NK-92 treated with Interleukin-12 subunit alpha and Interleukin-12 subunit beta, amount 100 ng/mL, for 24 hours (cell line): Measurements from ENCODE around the gene NEU4.
"Not testable (repeated sequence)": the region's sequence is repeated elsewhere in the genome, so short reads cannot be mapped to it uniquely, and the experiment has no call there.

Experiments
- DNase-seq: peaks from one replicate; lab custom pipeline; 2025; lab: John Stamatoyannopoulos, UW

The NEU4 gene

DNA sequence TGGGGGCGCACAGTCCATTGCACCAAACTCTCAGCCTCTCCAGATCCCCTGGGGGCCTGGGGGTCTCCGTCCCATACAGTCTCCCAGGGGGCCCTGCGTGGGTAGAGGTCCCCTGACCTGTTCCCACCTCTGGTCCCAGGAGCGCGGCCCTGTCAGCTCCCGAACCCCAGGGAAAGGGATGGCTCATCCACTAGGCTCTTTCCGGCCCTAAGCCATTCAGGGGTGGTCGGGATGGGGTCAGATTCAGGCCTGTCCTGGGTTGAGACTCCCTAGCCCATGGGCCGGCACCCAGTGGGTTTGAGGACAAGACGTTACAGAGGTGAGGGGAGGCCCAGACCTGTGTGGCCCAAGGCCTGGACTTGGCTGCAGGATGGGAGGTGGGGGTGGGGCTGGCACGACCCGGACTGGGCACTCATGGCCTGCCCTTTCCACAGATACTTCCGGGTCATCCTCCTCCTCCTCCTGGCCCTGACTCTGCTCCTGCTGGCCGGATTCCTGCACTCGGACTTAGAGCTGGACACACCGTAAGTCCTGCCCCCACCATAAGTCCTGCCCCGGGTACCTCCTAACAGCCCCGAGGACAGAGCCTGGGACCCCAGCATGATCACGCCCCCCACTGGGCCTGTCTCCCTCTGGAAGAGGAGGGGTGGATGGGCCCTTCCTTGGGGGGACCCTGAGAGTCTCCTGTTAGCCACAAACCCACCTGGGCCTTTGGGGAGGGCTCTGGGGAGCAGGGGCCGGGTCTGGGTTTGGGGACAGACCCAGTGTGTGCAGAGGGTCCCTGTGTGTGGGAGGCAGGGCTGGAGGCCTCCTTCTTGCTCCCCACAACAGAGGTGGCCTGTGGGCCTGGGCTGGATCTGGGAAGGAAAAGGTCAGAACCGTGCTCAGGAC is 10.1 kb upstream of the NEU4 start:
- DNase-seq, result no peak

DNA sequence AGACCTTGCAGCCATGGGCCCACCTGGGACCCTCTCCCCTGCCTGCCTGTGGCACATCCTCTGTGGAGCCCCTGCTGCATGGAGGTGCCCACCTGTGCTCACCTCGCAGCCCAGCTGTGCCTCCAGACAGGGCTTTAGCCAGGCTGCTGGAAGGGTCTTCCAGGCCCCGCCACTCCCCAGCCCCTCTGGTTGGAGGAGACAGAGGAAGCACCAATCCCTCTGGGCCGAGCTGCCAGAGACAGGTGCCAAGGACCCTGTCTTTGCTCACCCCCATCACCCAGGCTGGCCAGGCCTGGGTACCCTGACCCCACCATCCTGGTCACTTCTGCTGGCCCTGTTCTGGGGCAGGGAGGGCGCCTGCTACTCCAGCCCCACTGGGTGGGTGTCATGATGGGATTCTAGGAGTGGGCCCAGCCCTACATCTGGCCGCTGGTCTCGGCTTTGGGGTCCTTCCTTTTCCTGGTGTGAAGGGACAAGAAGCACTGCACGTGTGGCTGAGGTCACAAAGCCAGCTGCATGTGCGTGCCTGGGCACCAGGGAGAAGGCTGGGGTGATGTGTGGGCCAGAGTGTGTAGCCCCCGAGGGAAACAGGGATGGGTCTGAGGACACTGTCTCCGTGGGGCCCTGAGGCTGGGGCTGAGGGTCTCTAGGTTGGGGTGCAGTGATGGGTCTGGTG is 9.3 kb upstream of the NEU4 start:
- no peak for DNase-seq

DNA sequence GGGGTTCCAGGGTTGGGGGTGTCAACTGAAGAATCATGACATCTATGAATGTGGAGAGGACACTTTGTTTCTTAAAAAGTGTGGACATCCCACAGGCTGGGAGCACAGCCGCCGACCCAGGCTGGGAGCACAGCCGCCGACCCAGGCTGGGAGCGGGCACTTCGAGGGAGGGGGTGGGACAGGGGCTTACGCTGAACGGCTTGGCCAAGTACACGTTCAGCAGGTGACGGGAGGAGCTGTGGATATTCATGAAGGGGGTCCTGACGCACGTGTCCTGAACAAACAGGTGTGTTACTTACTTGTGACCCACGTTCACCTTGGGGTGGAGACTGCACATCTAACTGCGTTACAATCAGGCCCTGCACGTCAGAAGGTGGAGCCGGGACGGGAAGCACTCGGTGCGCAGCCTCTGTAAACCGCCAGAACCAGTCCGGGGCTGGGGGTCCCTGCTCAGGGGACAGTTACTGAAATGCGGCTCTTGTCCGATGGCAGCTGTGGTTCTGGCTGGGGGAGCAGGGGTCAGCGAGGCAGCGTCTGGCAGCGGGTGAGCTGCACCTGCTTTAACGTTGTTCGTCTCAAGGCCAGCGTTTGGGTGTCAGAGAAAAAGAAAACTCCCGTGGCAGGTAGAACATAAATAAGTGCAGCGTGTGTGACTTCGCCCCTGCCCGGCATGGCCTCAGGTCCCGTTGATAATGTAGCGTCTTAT is 8.6 kb upstream of the NEU4 start:
- DNase-seq, result not testable (repeated sequence)

DNA sequence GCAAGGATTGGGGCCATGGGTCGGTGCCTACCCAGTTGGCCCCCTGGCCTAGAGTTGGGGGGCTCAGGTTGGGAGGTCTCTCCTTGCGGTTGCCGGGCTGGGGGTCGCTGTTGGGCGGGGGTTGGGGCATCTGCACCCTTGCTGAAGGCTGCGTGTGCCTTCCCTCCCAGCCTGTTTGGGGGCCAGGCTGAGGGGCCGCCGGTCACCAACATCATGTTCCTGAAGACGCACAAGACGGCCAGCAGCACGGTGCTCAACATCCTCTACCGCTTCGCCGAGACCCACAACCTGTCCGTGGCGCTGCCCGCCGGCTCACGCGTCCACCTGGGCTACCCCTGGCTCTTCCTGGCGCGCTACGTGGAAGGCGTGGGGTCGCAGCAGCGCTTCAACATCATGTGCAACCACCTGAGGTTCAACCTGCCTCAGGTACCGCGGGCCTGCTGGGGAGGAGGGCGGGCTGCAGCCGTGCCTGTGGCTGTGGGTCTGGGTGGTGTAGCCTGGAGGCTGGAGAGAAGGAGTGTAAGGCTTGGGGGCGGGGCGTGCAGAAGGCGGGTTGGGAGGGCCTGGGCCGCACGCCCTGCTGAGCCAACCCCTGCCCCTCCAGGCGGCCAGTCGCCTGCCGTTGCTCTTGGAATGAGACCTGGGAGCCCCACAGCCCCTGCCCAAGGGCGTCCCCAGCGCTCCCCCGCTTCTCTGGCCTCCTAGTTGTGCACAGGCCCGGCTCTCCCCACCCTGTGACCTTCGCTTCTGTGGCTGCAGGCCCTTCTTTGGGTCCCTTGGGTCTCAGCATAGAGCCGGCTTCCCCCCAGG is 7.2 kb upstream of the NEU4 start:
- DNase-seq, result no peak

DNA sequence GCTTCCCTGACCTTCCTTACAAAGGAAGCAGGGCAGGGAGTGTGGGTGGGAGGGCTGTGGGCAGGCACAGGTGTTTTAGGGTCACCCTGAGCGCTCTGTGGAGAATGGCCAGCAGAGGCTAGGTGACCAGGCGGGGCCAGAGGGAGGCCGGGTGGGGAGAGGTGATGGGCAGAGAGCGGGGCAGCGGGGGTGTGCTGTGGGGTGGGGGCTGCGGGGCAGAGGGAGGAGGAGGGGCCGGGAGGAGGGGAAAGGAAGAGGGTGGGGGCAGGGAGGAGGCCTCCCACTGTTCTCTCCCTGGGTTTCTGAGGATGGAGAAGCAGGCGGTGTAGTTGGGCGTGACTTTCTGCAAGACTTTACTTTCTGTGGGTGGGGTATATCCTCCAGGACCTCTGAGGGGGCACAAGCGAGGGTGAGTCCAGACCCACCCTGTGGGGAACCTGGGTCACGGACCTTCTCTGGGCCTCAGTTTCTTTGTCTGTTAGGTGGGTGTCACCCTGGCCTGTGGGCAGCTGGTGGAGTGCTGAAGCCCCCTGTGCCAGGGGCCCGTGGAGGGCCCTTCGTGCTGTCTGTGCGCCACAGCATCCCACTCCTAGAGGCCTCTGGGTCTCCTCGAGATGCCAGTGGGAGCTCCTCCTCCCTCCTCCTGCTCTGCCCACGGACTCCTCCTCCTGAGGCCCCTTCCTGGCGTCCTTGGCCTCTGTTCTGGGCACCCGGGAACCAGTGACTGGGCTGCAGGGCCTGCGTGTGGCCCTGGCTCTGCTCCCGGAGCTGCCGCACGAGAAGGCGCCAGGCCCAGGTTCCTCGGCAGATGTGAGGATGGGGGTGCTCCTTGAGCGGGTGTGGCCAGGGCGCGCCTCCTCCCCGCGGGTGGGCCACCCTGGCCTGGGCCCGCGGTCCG is 6.3 kb upstream of the NEU4 start:
- no peak for DNase-seq

DNA sequence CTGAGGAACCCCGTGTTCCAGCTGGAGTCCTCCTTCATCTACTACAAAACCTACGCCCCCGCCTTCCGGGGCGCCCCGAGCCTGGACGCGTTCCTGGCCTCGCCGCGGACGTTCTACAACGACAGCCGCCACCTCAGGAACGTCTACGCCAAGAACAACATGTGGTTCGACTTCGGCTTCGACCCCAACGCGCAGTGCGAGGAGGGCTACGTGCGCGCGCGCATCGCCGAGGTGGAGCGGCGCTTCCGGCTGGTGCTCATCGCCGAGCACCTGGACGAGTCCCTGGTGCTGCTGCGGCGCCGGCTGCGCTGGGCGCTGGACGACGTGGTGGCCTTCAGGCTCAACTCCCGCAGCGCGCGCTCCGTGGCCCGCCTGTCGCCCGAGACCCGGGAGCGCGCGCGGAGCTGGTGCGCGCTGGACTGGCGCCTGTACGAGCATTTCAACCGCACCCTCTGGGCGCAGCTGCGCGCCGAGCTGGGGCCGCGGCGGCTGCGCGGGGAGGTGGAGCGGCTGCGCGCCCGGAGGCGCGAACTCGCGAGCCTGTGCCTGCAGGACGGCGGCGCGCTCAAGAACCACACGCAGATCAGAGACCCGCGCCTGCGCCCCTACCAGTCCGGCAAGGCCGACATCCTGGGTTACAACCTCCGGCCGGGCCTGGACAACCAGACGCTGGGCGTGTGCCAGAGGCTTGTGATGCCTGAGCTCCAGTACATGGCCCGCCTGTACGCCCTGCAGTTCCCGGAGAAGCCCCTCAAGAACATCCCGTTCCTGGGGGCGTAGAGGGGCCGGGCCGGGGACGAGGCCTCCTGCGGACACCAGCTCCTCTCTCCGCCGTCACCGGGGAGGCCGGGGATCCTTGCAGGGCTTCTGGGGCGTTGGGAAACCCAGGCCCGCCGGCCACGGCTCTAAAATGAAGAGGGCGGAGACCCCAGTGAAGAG is 5.3 kb upstream of the NEU4 start:
- no peak for DNase-seq

DNA sequence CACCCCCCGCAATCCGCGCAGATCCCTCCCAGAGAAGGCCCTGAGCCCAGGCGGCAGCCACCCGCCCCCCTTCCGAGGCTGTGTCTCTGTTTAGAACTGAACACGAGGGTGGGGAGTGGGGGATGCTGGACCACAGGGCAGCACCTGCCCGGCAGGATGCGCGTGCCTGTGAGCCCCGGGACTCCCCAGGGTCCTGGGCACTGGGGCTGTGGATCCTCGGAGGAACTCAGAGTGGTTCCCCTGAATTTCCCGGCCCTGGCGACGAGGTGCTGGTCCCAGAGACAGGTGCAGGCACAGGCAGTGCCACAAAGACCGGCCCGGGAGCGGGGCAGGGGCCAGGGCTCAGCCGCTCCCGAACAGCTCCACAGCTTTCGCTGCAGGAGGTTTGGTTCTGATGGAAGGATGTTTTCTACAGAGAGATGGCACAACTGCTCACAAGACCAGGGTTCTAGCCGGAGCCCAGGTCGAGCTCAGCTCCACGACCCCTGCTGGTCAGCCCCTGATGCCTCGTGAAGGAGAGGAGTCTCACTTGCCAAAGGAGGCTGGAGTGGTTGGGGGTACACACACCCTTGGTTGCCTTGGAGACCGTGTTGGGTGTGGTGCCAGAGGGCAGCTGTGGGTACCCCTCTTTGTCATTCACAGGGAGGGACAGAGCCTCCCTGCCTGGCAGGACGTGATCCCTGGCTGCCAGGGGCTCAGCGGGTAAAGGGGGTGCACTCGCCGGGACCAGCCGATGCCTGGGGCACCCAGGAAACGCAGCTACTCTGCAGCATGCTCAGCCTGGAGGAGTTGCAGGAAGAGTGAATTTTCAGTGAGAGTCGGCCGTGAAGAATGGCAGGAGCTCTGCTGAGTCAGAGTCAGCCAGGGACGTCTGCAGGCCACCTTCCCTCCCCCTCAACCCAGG is 4.4 kb upstream of the NEU4 start:
- DNase-seq, result no peak

DNA sequence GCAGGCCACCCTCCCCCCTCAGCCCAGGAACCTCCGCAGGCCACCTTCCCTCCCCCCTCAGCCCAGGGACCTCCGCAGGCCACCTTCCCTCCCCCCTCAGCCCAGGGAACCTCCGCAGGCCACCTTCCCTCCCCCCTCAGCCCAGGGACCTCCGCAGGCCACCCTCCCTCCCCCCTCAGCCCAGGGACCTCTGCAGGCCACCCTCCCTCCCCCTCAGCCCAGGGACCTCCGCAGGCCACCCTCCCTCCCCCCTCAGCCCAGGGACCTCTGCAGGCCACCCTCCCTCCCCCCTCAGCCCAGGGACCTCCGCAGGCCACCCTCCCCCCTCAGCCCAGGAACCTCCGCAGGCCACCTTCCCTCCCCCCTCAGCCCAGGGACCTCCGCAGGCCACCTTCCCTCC is 2.8 kb upstream of the NEU4 start:
- not testable (repeated sequence) for DNase-seq

DNA sequence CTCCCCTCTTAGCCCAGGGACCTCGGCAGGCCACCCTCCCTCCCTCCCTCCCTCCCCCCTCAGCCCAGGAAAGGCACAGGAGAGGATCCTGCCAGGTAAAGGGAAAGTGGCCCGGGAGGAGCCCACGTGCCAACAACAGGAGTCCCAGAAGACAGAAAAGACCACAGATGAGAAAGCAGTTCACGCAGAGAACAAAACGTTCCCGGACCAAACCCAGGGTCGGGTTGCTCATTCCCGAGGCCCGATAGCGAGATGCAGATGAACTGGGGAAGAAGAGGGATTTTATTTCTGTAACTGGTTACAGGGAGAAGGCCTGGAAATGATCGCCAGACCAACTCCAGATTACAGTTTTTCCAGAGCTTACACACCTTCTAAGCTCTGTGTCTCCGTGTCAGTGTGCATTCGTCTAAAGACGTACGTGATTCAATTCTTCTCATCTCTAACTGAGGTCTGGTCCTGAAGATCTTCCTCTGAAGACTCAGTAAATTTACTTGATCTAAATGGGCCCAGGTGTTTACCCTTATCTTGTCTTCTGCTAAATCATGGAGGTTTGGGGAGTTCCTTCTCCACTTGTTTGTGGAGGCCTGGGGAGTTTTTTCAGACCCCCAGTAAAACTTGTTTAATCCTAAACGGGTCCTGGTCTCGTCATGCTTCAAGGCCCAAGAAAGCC is 807 bp upstream of the NEU4 start:
- no peak for DNase-seq

DNA sequence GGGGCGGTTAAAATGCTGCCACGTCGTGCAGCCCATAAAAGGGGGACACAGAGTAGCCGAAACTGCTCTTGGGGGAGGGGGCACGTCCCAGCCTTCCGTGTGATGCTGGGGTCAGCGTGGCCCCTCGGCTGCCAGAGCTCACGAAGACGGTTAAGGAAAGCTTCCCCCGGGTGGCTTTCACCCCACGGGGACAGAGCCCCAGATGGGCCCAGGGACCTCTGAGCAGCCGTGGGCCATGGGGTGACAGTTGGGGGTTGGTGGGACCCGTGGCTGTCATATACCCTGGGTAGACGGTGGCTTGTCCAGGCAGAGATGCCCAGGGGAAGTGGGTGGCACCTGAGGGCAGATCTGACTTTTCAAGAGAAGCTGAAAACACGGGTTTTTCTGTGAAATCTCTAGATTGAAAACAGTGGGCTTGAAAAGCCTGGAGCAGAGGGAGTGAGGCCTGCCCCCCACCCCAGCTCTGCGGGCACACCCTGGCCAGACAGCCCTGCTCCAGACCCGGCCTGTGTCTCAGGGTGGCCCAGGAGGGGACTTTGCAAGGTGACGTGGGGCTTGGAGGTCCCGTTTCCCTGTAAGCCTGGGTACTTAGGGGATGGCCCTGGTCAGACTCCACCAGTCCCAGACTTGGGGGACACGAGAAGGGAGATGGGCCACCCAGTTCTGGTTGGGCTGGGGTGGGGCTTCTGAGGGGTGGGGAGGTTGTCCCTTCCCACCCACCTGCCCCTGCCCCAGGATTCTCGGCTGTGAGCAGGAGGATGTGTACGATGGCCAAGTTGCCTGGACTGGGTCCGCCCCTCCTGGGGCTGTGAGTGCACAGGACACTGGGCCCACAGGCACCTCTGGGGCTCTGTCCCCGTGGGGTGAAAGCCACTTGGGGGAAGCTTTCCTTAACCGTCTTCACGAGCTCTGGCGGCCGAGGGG is 652 bp downstream of the NEU4 start:
- DNase-seq, result no peak

DNA sequence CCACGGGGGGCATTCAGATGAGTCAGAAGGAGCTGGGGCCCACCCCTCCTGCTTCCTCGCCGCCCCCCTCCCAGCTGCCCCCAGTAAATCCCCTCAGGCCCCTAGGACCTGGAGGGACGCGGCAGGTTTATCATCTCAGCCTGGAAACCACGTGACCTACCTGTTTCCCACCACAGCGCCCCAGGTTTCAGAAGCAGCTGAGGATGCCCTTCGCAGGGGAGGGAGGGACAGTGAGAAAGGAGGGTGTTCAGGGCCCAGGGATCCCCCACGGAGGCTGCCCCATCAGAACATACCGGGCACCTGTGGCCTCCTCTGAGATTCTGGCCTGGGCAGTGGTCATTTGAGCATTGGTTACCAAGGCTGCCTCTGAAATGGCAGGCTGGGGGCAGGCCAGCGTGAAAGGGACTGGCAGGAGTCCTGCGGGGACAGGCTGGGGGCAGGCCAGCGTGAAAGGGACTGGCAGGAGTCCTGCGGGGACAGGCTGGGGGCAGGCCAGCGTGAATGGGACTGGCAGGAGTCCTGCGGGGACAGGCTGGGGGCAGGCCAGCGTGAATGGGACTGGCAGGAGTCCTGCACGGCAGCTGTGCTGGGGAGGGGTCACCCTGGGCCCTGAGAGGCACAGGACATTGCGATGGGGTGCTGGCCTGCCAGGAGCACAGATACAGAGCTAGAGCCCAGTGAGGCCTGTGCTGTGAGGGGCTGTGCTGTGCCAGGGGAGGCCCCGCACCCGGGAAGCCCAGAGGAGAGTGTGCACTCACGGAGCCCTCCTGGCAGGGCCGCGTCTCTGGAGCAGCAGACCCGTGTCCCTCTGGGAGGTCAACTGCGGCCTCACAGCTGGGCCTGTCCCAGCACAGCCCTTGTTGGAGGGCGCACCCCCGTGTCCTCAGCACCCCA is 1.6 kb downstream of the NEU4 start:
- no peak for DNase-seq

DNA sequence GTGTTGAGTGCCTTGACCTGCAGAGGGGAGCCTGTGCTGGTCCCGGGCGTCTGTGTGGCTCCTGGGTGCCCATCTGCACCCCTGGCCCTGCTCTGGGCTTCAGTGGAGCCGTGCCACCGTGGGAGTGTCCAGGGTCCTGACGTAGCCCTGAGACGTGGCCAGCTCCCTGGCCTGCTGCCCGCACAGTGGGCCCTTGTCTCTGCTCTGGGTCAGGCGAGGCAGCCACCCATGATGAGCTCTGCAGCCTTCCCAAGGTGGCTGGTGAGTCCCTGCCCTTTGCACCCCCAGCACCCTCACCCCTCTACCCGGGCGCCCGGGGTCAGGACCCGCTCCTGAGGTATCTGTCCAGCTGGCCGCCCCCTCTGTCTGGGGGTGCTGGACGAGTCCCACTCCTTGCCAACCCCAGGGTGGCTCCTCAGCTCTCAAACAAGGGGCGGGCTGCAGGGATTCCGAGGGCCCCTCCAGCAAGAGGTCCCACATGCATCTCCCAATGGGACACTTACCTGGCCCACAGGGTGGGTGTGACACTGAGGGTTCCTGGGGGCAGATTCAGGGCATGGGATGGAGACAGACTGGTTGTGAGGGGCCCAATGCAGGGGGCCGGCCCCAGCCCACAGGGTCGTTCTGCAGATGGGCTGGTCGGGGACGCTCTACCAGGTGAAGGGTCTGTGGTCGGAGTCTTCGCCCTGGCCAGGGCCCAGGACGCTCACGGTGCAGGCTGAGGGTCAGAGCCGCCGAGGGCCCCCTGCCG is 2.4 kb downstream of the NEU4 start:
- DNase-seq, result no peak

DNA sequence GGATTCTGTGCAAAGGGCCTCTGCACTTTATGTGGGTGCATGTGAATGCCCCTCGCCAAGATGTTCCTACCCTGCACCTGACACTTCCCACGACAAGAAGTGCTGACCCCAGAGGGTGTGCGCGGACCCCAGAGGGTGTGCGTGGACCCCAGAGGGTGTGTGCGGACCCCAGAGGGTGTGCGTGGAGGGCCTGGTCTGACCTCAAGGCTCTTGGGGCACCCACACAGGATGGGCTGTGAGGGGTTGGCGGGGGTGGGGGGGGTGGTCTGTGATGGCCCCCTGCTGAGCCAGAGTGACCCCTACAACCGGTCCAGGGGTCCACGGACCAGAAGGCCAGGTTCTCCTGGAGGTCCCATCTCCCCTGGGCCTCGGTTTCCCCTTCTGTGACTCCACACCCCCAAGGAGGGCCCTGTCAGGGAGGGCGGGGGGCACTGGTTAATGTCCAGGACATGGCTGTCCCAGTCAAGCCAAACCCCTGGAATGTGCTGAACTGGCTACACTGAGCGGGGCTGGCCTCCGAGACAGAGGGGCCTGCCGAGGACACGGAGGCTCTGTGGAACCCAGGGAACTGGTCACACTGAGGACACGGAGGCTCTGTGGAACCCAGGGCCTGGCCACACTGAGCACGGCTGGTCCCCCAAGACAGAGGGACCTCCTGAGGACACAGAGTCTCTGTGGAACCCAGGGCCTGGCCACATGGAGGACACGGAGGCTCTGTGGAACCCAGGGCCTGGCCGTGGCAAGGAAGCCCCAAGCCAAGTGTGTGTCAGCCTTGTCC is 3.1 kb downstream of the NEU4 start:
- no peak for DNase-seq
